Mammary epithelial cell (primary cell): Measurements from ENCODE around the gene NHERF1.

Experiments
- CTCF ChIP-seq, 2 donors: IDR thresholded peaks in 1 of 2; conservative IDR thresholded peaks in 1 of 2; 2 replicates each; pipeline ENCODE4 v1.5.1; 2011 to 2012; ENCODE audit warnings: inconsistent platforms in 2 of 2, low read length in 2 of 2, mild to moderate bottlenecking in 2 of 2, control low read depth in 1 of 2, low read depth in 1 of 2; ENCODE audit not compliant: insufficient read depth in 1 of 2; ENCODE audit errors: extremely low read depth in 1 of 2
- EZH2 ChIP-seq: IDR thresholded peaks from 2 replicates; pipeline ENCODE4 v1.6.1; 2012; ENCODE audit warnings: low read length, inconsistent platforms, borderline replicate concordance

GRCh38 chr17:74776044-74776962 lies 27.9 kb downstream of the NHERF1 start, which contains the start of gene NAT9:
- TF ChIP-seq CTCF (conservative IDR thresholded peaks at IDR 0.05 in 1 of 2, IDR thresholded peaks at IDR 0.05 in 1 of 2; ENCODE audit: extremely low read depth in 1 of 2, insufficient read depth in 1 of 2, low read depth in 1 of 2, low read length in 2 of 2) (no peak), EZH2 (no peak)
